ENCODE measurements around the gene CCL4L2. TPM values are rescaled to one million over a fixed set of nuclear protein-coding genes. Genes with fewer than 3 reads are reported as not detected.
"Not testable (repeated sequence)": the region's sequence is repeated elsewhere in the genome, so short reads cannot be mapped to it uniquely, and the experiment has no call there.

Gene CCL4L2
- total RNA-seq, 4 donors from 2014 or later: 1.5 TPM; not detected in 3

DNA sequence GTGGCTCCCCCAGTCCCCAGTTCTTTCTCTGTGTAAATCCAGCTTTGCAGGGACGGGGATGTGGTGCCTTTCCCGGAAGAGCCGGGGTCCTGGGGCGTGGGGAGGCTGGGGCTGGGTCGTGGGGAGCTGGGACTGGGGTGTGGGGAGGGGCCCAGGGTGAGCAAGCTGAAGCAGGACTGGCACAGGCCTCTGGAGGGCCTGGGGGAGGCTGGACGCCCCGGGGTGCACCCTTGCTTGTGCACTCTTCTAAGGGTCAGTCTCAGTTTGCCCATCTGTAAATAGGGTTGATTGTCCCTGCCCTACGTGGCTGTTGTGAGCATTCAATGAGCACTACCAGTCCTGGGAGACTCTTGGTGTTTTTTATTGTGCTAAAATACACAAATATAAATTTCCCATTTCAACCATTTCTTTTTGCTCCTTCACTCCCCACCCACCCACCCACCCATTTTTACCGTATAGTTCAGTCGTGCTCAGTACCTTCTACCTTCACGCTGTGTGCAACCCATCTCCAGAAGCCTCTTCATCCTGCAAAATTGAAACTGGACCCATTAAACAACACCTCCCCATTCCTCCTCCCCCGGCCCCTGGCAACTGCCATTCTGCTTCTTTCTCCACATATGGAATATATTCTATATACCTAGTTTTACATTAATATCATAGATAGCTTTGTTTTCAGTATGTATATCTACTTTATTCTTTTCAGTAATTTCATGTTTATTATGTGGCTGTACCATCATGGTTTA is 26.7 kb upstream of the CCL4L2 start:
- H3K27ac ChIP-seq: no peak overlapping the region
- peak overlapping the region; percentile 52 for H3K4me3 ChIP-seq
- H3K4me1 ChIP-seq: peaks cover 20% of the 10 kb centered on the region
- DNase-seq (ENCODE audit: low spot score in 2 of 2): no peak
- WGBS: 78% methylated on average over 12 of the region's 12 CpGs
- H3K9me3 ChIP-seq: no peaks in the 10 kb centered on the region
- H3K27me3 ChIP-seq: peaks cover 35% of the 10 kb centered on the region
- H3K36me3 ChIP-seq: no peaks in the 10 kb centered on the region
- TF ChIP-seq POLR2AphosphoS5 (IDR thresholded peaks at IDR 0.05) (no peak), POLR2A (IDR thresholded peaks at IDR 0.05) (no peak), EP300 (IDR thresholded peaks at IDR 0.05) (no peak)
- TF ChIP-seq, protein P1, sequence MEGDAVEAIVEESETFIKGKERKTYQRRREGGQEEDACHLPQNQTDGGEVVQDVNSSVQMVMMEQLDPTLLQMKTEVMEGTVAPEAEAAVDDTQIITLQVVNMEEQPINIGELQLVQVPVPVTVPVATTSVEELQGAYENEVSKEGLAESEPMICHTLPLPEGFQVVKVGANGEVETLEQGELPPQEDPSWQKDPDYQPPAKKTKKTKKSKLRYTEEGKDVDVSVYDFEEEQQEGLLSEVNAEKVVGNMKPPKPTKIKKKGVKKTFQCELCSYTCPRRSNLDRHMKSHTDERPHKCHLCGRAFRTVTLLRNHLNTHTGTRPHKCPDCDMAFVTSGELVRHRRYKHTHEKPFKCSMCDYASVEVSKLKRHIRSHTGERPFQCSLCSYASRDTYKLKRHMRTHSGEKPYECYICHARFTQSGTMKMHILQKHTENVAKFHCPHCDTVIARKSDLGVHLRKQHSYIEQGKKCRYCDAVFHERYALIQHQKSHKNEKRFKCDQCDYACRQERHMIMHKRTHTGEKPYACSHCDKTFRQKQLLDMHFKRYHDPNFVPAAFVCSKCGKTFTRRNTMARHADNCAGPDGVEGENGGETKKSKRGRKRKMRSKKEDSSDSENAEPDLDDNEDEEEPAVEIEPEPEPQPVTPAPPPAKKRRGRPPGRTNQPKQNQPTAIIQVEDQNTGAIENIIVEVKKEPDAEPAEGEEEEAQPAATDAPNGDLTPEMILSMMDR (IDR thresholded peaks at IDR 0.05): no peak

DNA sequence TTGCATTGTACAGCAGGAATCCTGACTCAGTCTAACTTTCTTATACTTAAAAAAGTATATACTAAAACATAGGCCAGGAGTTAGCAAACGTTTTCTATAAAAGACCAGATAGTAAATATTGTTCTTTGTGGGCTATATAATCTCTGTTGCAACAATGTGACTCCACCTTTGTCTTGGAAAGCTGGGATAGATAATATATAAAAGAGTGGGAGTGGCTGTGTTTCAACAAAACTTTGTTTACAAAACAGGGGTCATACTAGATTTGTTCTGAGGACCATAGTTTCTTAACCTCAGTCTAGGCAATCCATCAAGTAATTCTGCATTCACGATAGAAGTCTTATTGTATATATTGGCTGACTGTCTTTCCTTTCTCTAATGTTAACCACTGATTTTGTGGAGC is 25.4 kb upstream of the CCL4L2 start:
- 56% methylated on average over 2 of the region's 2 CpGs for WGBS
- TF ChIP-seq, protein P1 (IDR thresholded peaks at IDR 0.05): no peak
- TF ChIP-seq POLR2A (IDR thresholded peaks at IDR 0.05): no peak
- H3K4me1 ChIP-seq: peaks cover 20% of the 10 kb centered on the region
- peaks cover 35% of the 10 kb centered on the region for H3K27me3 ChIP-seq
- DNase-seq (ENCODE audit: low spot score in 2 of 2): no peak
- H3K36me3 ChIP-seq: no peaks in the 10 kb centered on the region
- no peaks in the 10 kb centered on the region for H3K9me3 ChIP-seq
- H3K27ac ChIP-seq: no peak overlapping the region
- H3K4me3 ChIP-seq: no peak overlapping the region

DNA sequence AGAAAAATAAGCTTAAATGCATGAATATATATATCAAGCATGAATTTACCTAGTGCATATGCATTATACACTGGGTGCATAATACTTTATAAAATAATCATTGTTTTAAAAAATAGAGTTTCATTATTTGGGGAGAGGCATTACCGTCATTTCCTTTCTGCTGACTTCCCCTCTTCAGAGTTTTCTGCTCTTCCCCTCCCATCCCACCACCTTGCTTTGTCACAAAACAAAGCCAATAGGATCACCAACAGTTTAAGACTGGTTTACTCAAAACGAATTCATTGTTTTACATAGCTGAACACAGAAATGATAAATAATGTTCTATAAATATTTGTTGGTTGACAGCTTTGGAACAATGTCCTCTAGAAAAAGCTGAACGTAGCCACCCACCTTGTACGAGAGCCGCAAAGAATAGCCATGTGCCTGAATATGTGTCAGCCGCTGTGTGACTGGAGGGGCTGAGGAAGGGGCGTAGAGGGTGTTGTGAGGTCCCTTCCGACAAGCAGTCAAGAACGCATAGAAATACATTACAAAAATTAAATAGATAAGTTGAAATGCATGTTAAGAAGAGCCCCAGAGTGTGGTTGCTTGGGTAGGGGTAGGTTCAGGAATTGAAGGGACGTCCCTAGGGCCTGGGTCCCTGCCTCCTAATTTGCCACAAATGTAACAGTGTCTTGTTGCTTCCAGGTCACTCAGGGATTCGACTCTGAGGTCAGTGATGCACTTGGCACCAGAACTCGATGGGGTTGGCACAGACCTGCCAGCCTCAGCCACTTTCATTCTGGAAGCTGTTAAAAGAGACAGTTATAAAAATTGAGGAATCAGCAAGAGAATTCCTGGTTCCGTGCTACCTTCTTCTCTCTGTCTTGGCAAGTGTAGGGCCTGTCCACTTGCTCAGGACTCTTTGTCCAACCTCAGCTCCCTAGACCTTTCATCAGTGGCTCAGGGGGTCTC is 23.8 kb upstream of the CCL4L2 start:
- 74% methylated on average over 13 of the region's 13 CpGs for WGBS
- peaks cover 25% of the 10 kb centered on the region for H3K27me3 ChIP-seq
- not testable (repeated sequence) for H3K36me3 ChIP-seq; H3K27ac ChIP-seq; H3K9me3 ChIP-seq; DNase-seq (ENCODE audit: low spot score in 2 of 2); H3K4me3 ChIP-seq
- TF ChIP-seq, protein P1 (IDR thresholded peaks at IDR 0.05): peak in 1 of 2 donors; percentile 14
- peaks cover 18% of the 10 kb centered on the region for H3K4me1 ChIP-seq

DNA sequence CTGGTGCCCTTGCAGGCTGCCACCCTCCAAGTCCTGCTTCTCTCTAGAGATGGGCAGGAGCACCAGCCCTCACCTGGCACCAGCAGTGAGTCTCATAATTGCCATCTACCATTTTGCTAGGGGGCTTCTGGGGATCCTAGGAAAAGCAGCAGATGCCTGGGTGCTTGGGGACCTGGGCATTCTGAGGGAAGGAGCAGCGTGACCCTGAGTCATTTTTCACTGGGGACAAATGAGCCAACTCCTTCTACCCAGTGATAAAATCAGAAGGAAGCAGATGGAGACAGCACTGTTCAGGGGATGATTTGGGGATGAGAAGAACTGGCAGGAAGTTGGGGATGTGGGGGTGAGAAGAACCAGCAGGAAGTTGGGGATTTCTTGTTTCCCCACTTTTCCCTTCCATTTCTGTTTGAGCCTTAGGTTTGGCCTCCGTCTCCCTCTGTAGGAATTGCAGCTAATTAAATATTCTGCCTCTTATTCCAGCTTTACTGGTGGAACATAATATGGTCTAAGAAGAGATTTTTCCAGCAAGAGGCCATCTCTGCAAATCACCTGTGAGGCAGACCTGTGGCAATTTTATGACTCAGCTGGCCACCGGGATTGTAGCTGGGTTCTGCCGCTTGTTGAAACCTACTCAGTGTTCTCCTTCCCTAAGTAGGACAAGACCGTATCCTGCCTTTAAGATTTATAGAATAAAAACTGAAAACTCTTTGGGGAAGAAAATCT is 22.8 kb upstream of the CCL4L2 start:
- not testable (repeated sequence) for DNase-seq (ENCODE audit: low spot score in 2 of 2); H3K9me3 ChIP-seq; H3K27ac ChIP-seq; H3K36me3 ChIP-seq; H3K4me3 ChIP-seq
- H3K27me3 ChIP-seq: peaks cover 15% of the 10 kb centered on the region
- 76% methylated on average over 5 of the region's 5 CpGs for WGBS
- H3K4me1 ChIP-seq: peaks cover 12% of the 10 kb centered on the region

DNA sequence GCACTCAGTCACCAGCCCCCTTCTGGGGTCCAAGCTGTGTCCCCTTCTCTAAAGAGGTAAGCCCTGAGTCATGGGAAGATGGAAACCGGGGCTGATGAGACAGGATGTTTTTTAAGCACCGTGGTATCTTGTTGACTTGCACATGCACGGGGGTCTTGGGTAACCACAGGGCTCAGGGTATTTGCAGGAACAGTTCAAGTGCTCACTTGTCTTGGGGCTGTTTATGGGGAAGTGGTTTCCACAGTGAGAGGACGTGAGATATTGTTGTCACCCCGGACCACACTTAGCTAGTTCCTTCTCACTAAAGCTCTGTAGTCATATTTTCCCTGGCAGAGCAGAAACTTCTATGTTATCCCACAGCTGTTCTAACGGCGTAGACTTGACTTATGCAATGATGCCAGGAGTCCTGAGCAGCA is 22.0 kb upstream of the CCL4L2 start:
- H3K27ac ChIP-seq: no peak overlapping the region
- H3K9me3 ChIP-seq: no peaks in the 10 kb centered on the region
- H3K4me1 ChIP-seq: peaks cover 4% of the 10 kb centered on the region
- H3K4me3 ChIP-seq: no peak overlapping the region
- no peak for DNase-seq (ENCODE audit: low spot score in 2 of 2)
- WGBS: 51% methylated on average over 7 of the region's 7 CpGs
- peaks cover 7% of the 10 kb centered on the region for H3K27me3 ChIP-seq
- TF ChIP-seq POLR2A (IDR thresholded peaks at IDR 0.05) (no peak), POLR2AphosphoS5 (IDR thresholded peaks at IDR 0.05) (no peak), EP300 (IDR thresholded peaks at IDR 0.05) (no peak)
- TF ChIP-seq, protein P1 (IDR thresholded peaks at IDR 0.05): no peak
- no peaks in the 10 kb centered on the region for H3K36me3 ChIP-seq

DNA sequence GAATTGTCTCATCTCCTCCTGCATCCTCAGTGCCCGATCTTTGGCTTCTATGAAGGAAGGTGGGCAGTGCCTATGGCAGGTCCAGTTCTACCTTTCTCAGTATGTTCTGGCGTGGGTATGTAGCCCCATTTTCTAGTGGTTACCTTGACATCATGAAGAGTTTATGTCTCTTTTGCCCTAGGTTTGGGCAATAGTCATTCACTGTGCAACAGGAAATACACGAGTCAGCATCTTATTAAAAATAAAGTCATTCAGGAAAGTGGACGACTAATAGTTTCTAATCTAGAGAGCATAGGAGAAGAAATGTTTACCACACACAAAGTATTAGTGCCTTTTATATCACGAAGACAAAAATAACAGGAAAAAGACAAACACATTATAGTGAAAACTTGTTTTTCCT is 20.9 kb upstream of the CCL4L2 start:
- not testable (repeated sequence) for H3K9me3 ChIP-seq; H3K27ac ChIP-seq; H3K36me3 ChIP-seq; H3K4me1 ChIP-seq; H3K4me3 ChIP-seq; H3K27me3 ChIP-seq; DNase-seq (ENCODE audit: low spot score in 2 of 2)
- WGBS: 74% methylated on average over 5 of the region's 5 CpGs

DNA sequence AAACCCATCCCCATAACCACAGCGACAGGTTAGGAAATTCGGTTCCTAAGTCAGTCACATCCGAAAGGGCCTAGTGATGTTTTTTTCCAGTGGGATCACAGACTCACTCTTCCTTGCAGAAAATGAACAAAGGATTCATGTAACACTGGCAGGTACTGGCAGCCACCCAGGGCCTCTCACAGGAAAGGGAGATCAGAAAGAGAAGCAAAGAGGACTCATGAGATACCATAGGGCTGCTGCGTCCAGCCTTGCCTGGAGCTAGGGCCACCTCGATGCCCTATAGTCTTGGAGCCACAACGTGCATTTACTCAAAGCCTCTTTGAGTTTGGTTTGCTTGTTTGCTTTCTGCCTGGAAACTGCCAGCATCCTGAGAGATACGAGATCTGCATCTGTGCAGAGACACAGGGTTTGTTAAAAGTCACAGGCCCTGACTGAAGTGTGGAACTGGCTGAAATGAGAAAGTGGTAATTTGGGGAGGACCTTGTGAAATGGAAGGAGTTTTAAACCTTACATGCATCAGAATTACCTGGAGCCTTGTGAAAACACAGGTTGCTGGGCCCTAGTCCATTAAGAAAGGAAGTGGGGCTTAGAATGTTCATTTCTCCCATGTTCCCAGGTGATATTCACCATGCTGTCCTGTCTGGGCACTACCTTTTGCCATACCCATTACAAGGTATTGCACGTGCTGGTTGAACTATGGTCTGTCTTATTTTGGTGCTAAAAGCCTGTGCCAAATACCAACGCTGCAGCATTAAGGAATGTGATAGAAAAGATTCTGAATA is 20.1 kb upstream of the CCL4L2 start:
- not testable (repeated sequence) for H3K4me1 ChIP-seq

More for the DNA sequence above, 20.1 kb upstream of the CCL4L2 start:
- H3K9me3 ChIP-seq; H3K27me3 ChIP-seq; H3K27ac ChIP-seq; H3K36me3 ChIP-seq; H3K4me3 ChIP-seq; DNase-seq (ENCODE audit: low spot score in 2 of 2): not testable (repeated sequence)
- 81% methylated on average over 9 of the region's 9 CpGs for WGBS
